ENCODE results near the gene CCDC88C. TPM values are rescaled to one million over a fixed set of nuclear protein-coding genes. Genes with fewer than 3 reads are reported as not detected.

CCDC88C gene
- total and polyA plus RNA-seq, 2 donors (not counting 3 experiments of a cell fraction or from before 2014, with no cell fraction given), result 11.4 to 52.1 TPM

DNA sequence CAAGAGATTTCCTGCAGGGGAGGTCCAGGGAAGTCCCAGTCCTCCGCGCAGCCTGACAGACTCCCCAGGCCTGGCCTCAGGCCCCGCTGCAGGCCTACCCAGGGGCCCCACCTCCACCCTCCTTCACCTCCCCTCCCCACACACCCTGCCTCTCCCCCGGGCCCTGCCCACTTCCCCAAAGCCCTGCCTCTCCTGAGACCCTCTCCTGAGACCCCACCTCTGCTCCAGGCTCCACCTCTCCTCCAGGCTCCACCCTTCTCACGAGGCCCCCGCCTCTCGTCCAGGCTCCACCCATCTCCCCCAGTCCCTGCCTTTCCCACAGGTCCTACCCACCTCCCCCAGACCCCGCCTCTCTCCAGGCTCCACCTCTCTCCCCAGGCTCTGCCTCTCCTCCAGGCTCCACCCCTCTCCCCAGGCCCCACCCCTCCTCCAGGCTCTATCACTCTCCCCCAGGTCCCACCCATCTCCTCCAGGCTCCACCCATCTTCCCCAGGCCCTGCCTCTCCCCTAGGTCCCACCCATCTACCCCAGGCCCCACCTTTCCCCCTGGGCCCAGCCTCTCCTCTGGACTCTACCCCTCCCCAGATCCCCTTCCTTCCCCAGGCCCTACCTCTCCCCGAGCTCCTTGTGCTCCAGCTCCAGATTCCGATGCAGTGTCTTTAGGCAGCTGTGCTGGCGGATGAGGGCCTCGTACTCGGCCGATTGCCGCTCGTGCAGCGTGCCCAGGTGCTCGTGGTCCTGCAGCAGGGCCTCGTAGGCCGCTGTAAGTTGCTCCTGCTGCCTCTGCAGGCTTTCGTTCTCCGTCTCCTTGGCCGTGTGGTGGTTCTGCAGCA is 114.3 kb downstream of the CCDC88C start:
- no peaks in the 10 kb centered on the region for H3K79me2 ChIP-seq (ENCODE audit: control insufficient read depth, insufficient read depth, low read length)
- BruUV-seq (replicated peaks), result no TSS peak
- dilution Hi-C loops (cut with MboI; ENCODE audit: extremely low pct_ligation_motif_present, low sequenced_read_pairs), result no loop called here
- no peaks in the 10 kb centered on the region for H4K20me1 ChIP-seq (replicated peaks; ENCODE audit: control insufficient read depth, extremely low read depth, insufficient read depth, low read length)
- no peak overlapping the region for H3K9ac ChIP-seq (replicated peaks; ENCODE audit: extremely low read depth, insufficient read depth, low read length)
- TF ChIP-seq GATA2 (IDR thresholded peaks at IDR 0.05; ENCODE audit: insufficient read depth, insufficient read length, low read depth, low read length) (no peak), FOS (IDR thresholded peaks at IDR 0.05; ENCODE audit: borderline replicate concordance, insufficient read depth, low read length) (no peak), POLR2A (IDR thresholded peaks at IDR 0.05; ENCODE audit: low read depth, low read length) (no peak), POLR2AphosphoS5 (IDR thresholded peaks at IDR 0.05; ENCODE audit: insufficient read depth, low read depth, low read length) (no peak), MYC (IDR thresholded peaks at IDR 0.05; ENCODE audit: low read depth, low read length) (no peak), EZH2 (IDR thresholded peaks at IDR 0.05; ENCODE audit: borderline replicate concordance, low read depth, low read length, severe bottlenecking) (no peak), JUN (IDR thresholded peaks at IDR 0.05; ENCODE audit: borderline replicate concordance, insufficient read depth, insufficient read length, low read depth) (no peak)
- TF ChIP-seq, protein P1, sequence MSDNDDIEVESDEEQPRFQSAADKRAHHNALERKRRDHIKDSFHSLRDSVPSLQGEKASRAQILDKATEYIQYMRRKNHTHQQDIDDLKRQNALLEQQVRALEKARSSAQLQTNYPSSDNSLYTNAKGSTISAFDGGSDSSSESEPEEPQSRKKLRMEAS (IDR thresholded peaks at IDR 0.05; ENCODE audit: insufficient read depth, insufficient read length), result no peak
- TF ChIP-seq, protein P2, sequence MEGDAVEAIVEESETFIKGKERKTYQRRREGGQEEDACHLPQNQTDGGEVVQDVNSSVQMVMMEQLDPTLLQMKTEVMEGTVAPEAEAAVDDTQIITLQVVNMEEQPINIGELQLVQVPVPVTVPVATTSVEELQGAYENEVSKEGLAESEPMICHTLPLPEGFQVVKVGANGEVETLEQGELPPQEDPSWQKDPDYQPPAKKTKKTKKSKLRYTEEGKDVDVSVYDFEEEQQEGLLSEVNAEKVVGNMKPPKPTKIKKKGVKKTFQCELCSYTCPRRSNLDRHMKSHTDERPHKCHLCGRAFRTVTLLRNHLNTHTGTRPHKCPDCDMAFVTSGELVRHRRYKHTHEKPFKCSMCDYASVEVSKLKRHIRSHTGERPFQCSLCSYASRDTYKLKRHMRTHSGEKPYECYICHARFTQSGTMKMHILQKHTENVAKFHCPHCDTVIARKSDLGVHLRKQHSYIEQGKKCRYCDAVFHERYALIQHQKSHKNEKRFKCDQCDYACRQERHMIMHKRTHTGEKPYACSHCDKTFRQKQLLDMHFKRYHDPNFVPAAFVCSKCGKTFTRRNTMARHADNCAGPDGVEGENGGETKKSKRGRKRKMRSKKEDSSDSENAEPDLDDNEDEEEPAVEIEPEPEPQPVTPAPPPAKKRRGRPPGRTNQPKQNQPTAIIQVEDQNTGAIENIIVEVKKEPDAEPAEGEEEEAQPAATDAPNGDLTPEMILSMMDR (IDR thresholded peaks at IDR 0.05; ENCODE audit: extremely low read depth in 1 of 2, insufficient read depth in 1 of 2, low read depth in 1 of 2, low read length in 2 of 2), result no peak
- H3K9me1 ChIP-seq (replicated peaks; ENCODE audit: control insufficient read depth, extremely low read depth, insufficient read depth, low read length), result no peaks in the 10 kb centered on the region
- H3K4me1 ChIP-seq (ENCODE audit: control insufficient read depth, extremely low read depth, insufficient read depth, low read length), result peaks cover 5% of the 10 kb centered on the region
- H3K9me3 ChIP-seq (replicated peaks; ENCODE audit: control insufficient read depth, insufficient read depth, low read length), result no peaks in the 10 kb centered on the region
- CTCF ChIA-PET, result interaction anchor here (1.3 kb wide), 1 partner anchor 126 kb away, joined by 3 read pairs; no protein-coding TSS in a partner anchor
- DNase-seq (ENCODE audit: low read depth, low spot score), result peak; percentile 38
- peaks cover 0 to 24% of the 10 kb centered on the region in 2 experiments for H3K36me3 ChIP-seq (ENCODE audit: control insufficient read depth in 2 of 2, extremely low read depth in 1 of 2, insufficient read depth in 2 of 2, low read length in 2 of 2)
- H3K4me2 ChIP-seq (ENCODE audit: insufficient read depth, low read length), result no peak overlapping the region
- intact Hi-C loops (cut with micrococcal nuclease), result no loop called here
- no peak overlapping the region for H3K4me3 ChIP-seq (replicated peaks in 1 of 3; ENCODE audit: insufficient read depth in 1 of 3, low read depth in 1 of 3, low read length in 3 of 3)
- no peak overlapping the region for H2AFZ ChIP-seq (ENCODE audit: low read depth, low read length)
- no peak for FAIRE-seq
- H3K27me3 ChIP-seq (ENCODE audit: control insufficient read depth in 2 of 2, insufficient read depth in 2 of 2, low read length in 2 of 2), result no peaks in the 10 kb centered on the region
- POLR2A ChIA-PET, result no interaction called here
- H3K27ac ChIP-seq (ENCODE audit: insufficient read depth, low read depth, low read length), result no peak overlapping the region

All from endothelial cell of umbilical vein (primary cell).